Measurements from ENCODE around the gene PDPK1.

- TF ChIP-seq CTCF (IDR thresholded peaks at IDR 0.05; ENCODE audit: low read depth, low read length, poor library complexity, severe bottlenecking): no peak
- no peak for TF ChIP-seq EZH2phosphoT487 (IDR thresholded peaks at IDR 0.05; ENCODE audit: borderline replicate concordance, low read length)
Measured at GRCh38 chr16:2498531-2499253, 39.1 kb upstream of the PDPK1 start.
